Esophagus squamous epithelium (tissue), 4 donors: Measurements from ENCODE around the gene NFU1.

ENCODE experiments used
- POLR2A ChIP-seq, 4 donors: fragments of 450-650 bp; IDR thresholded peaks; one replicate each; pipeline ENCODE4 v1.6.1; 2017; ENCODE audit warnings: antibody characterized with exemption in 4 of 4, mild to moderate bottlenecking in 4 of 4, moderate library complexity in 3 of 4
- TF ChIP-seq, protein P1 (sequence below), 6 experiments: fragments of 450-650 bp in 4 of 6; fragments of 200-600 bp in 2 of 6; sonication (generic) in 2 of 6; IDR thresholded peaks; one replicate each; pipeline ENCODE4 v1.5.1; 2016 to 2019; ENCODE audit warnings: antibody characterized with exemption in 6 of 6, mild to moderate bottlenecking in 4 of 6, moderate library complexity in 4 of 6

DNA sequence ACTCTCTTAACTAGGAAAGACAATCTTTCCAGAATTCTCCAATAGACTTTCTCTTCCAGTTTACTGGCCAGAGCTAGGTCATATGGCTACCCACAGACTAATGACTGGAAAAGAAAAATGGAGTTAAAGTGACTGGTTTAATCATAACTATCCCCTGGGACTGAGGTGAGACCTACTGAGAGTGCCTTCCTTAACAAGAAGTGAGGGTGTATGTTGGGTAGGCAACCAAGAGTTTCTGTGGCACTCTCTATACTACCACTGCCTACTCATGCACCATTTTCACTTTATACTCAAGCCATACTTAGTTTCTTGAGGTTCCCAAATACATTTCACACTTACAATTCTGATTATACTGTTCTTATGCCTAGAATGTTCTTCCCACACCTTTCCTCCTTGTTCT, 43.3 kb downstream of the NFU1 start:
- TF ChIP-seq, protein P1, sequence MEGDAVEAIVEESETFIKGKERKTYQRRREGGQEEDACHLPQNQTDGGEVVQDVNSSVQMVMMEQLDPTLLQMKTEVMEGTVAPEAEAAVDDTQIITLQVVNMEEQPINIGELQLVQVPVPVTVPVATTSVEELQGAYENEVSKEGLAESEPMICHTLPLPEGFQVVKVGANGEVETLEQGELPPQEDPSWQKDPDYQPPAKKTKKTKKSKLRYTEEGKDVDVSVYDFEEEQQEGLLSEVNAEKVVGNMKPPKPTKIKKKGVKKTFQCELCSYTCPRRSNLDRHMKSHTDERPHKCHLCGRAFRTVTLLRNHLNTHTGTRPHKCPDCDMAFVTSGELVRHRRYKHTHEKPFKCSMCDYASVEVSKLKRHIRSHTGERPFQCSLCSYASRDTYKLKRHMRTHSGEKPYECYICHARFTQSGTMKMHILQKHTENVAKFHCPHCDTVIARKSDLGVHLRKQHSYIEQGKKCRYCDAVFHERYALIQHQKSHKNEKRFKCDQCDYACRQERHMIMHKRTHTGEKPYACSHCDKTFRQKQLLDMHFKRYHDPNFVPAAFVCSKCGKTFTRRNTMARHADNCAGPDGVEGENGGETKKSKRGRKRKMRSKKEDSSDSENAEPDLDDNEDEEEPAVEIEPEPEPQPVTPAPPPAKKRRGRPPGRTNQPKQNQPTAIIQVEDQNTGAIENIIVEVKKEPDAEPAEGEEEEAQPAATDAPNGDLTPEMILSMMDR (IDR thresholded peaks at IDR 0.05) = no peak
- TF ChIP-seq POLR2A (IDR thresholded peaks at IDR 0.05) = no peak
